ENCODE measurements around the gene CNOT2. TPM values are rescaled to one million over a fixed set of nuclear protein-coding genes. Genes with fewer than 3 reads are reported as not detected.

Gene CNOT2
- total RNA-seq, 1 experiment from 2014 or later: 73.7 TPM

- Histone ChIP-seq H3K4me2 (ENCODE audit: low read length) (no peak overlapping the region), H3K9ac (ENCODE audit: low read length) (no peak overlapping the region), H3K9me3 (ENCODE audit: low read length) (no peaks in the 10 kb centered on the region), H3K27ac (ENCODE audit: low read length) (no peak overlapping the region), H3K4me3 (ENCODE audit: low read length) (no peak overlapping the region), H3F3A (ENCODE audit: low read length, unreplicated experiment) (no peaks in the 10 kb centered on the region), H3K4me1 (ENCODE audit: insufficient read depth, low read length) (no peaks in the 10 kb centered on the region), H3K27me3 (ENCODE audit: low read length) (no peaks in the 10 kb centered on the region), H3K9me2 (replicated peaks; ENCODE audit: low read length) (no peaks in the 10 kb centered on the region), H3K79me2 (ENCODE audit: low read length) (0 out of 2 replicates have a peak, but pooled peaks cover 7% of the 10 kb centered on the region), H2AFZ (ENCODE audit: low read length) (no peak overlapping the region), H4K20me1 (ENCODE audit: low read length) (no peaks in the 10 kb centered on the region), H3K36me3 (ENCODE audit: low read depth, low read length) (peaks cover 3% of the 10 kb centered on the region; the same call in 1 of the 2 replicates)
- TF ChIP-seq, protein P1, sequence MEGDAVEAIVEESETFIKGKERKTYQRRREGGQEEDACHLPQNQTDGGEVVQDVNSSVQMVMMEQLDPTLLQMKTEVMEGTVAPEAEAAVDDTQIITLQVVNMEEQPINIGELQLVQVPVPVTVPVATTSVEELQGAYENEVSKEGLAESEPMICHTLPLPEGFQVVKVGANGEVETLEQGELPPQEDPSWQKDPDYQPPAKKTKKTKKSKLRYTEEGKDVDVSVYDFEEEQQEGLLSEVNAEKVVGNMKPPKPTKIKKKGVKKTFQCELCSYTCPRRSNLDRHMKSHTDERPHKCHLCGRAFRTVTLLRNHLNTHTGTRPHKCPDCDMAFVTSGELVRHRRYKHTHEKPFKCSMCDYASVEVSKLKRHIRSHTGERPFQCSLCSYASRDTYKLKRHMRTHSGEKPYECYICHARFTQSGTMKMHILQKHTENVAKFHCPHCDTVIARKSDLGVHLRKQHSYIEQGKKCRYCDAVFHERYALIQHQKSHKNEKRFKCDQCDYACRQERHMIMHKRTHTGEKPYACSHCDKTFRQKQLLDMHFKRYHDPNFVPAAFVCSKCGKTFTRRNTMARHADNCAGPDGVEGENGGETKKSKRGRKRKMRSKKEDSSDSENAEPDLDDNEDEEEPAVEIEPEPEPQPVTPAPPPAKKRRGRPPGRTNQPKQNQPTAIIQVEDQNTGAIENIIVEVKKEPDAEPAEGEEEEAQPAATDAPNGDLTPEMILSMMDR (conservative IDR thresholded peaks at IDR 0.05; ENCODE audit: low read depth, low read length): no peak
- no peak for TF ChIP-seq EZH2 (IDR thresholded peaks at IDR 0.05; ENCODE audit: low read length, unreplicated experiment)
- TF ChIP-seq EZH2phosphoT487 (IDR thresholded peaks at IDR 0.05; ENCODE audit: borderline replicate concordance, low read length): no peak
- BruUV-seq (replicated peaks): no TSS peak
- DNase-seq (no peak), ATAC-seq (no peak)
- intact Hi-C loops (cut with micrococcal nuclease): no loop called here
- POLR2A ChIA-PET (ENCODE audit: unreplicated experiment): no interaction called here
- CTCF ChIA-PET: no interaction called here
Observed at GRCh38 chr12:70317781-70318180, 74.5 kb downstream of the CNOT2 start.

DNA sequence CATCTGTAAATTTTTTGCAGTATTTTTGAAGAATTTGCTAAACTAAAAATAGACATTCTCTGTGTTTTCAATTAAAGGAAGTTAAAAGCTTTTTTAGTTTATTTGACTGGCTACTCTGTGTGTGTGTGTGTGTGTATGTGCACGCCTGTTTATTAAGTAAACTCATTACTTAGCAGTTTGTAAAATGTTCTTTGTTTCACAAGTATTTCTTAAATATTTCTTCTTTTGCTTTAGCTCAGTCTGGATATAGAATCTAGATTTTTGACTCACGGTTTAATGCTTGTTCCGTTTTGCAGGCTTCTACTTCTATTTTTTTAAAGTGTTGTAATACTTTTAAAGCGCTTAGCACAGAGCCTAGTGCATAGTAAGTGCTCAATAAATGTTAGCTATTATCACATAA is 76.4 kb downstream of the CNOT2 start:
- H3K9ac ChIP-seq (ENCODE audit: low read length): no peak overlapping the region
- no peaks in the 10 kb centered on the region for H3K9me3 ChIP-seq (ENCODE audit: low read length)
- DNase-seq (no peak), ATAC-seq (no peak)
- no peak overlapping the region for H3K27ac ChIP-seq (ENCODE audit: low read length)
- TF ChIP-seq EZH2phosphoT487 (IDR thresholded peaks at IDR 0.05; ENCODE audit: borderline replicate concordance, low read length) (no peak), EZH2 (IDR thresholded peaks at IDR 0.05; ENCODE audit: low read length, unreplicated experiment) (no peak)
- TF ChIP-seq, protein P1 (conservative IDR thresholded peaks at IDR 0.05; ENCODE audit: low read depth, low read length): no peak
- H4K20me1 ChIP-seq (ENCODE audit: low read length): no peaks in the 10 kb centered on the region
- ChIA-PET POLR2A (ENCODE audit: unreplicated experiment) (interaction anchor here (0.6 kb wide), 1 partner anchor 39 kb away, joined by 3 read pairs; no protein-coding TSS in a partner anchor), CTCF (no interaction called here)
- intact Hi-C loops (cut with micrococcal nuclease): no loop called here
- H3K4me3 ChIP-seq (ENCODE audit: low read length): no peak overlapping the region
- no peak overlapping the region for H2AFZ ChIP-seq (ENCODE audit: low read length)
- no TSS peak for BruUV-seq (replicated peaks)
- H3K4me1 ChIP-seq (ENCODE audit: insufficient read depth, low read length): no peaks in the 10 kb centered on the region
- H3K36me3 ChIP-seq (ENCODE audit: low read depth, low read length): peaks cover 6% of the 10 kb centered on the region; the same call in 1 of the 2 replicates
- no peaks in the 10 kb centered on the region for H3K9me2 ChIP-seq (replicated peaks; ENCODE audit: low read length)
- 0 out of 2 replicates have a peak, but pooled peaks cover under 1% of the 10 kb centered on the region for H3K79me2 ChIP-seq (ENCODE audit: low read length)
- no peak overlapping the region for H3K4me2 ChIP-seq (ENCODE audit: low read length)
- no peaks in the 10 kb centered on the region for H3K27me3 ChIP-seq (ENCODE audit: low read length)
- no peaks in the 10 kb centered on the region for H3F3A ChIP-seq (ENCODE audit: low read length, unreplicated experiment)

GRCh38 chr12:70321191-70321590 is 78.0 kb downstream of the CNOT2 start:
- H3K27me3 ChIP-seq (ENCODE audit: low read length): no peaks in the 10 kb centered on the region
- no peak for DNase-seq
- no TSS peak for BruUV-seq (replicated peaks)
- H3K36me3 ChIP-seq (ENCODE audit: low read depth, low read length): peaks cover 6% of the 10 kb centered on the region
- no peaks in the 10 kb centered on the region for H3K9me3 ChIP-seq (ENCODE audit: low read length)
- TF ChIP-seq, protein P1 (conservative IDR thresholded peaks at IDR 0.05; ENCODE audit: low read depth, low read length): no peak
- TF ChIP-seq EZH2phosphoT487 (IDR thresholded peaks at IDR 0.05; ENCODE audit: borderline replicate concordance, low read length): no peak
- TF ChIP-seq EZH2 (IDR thresholded peaks at IDR 0.05; ENCODE audit: low read length, unreplicated experiment): no peak
- no peaks in the 10 kb centered on the region for H3F3A ChIP-seq (ENCODE audit: low read length, unreplicated experiment)
- H3K9ac ChIP-seq (ENCODE audit: low read length): no peak overlapping the region
- ChIA-PET POLR2A (ENCODE audit: unreplicated experiment) (no interaction called here), CTCF (no interaction called here)
- no peak overlapping the region for H3K4me2 ChIP-seq (ENCODE audit: low read length)
- H3K79me2 ChIP-seq (ENCODE audit: low read length): no peaks in the 10 kb centered on the region
- intact Hi-C loops (cut with micrococcal nuclease): no loop called here
- no peaks in the 10 kb centered on the region for H3K9me2 ChIP-seq (replicated peaks; ENCODE audit: low read length)
- no peak overlapping the region for H2AFZ ChIP-seq (ENCODE audit: low read length)
- H3K4me3 ChIP-seq (ENCODE audit: low read length): no peak overlapping the region
- H3K4me1 ChIP-seq (ENCODE audit: insufficient read depth, low read length): no peaks in the 10 kb centered on the region
- H4K20me1 ChIP-seq (ENCODE audit: low read length): no peaks in the 10 kb centered on the region
- no peak for ATAC-seq
- no peak overlapping the region for H3K27ac ChIP-seq (ENCODE audit: low read length)
